ENCODE results near the gene CDR2.
"Not testable (repeated sequence)": the region's sequence is repeated elsewhere in the genome, so short reads cannot be mapped to it uniquely, and the experiment has no call there.

DNA sequence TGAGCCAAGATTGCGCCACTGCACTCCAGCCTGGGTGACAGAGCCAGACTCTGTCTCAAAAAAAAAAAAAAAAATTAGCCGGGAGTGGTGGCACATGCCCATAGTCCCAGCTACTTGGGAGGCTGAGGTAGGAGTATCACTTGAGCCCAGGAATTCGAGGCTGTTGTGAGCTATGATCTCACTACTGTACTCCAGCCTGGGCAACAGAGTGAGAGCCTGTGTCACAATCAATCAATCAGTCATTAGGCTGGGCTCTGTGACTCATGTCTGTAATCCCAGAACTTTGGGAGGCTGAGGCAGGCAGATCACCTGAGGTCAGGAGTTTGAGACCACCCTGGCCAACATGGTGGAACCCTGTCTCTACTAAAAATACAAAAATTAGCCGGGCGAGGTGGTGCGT, 43.4 kb upstream of the CDR2 start:
- not testable (repeated sequence) for TF ChIP-seq POLR2A (IDR thresholded peaks at IDR 0.05; ENCODE audit: low read length); GATA1 (IDR thresholded peaks at IDR 0.05; ENCODE audit: low read depth, low read length)
